Measurements from ENCODE around the gene VTA1.
A peak's percentile ranks its signal among the peaks of the same experiment; 100 is the strongest.
"Not testable (repeated sequence)": the region's sequence is repeated elsewhere in the genome, so short reads cannot be mapped to it uniquely, and the experiment has no call there.

The VTA1 gene
- total RNA-seq = 27.7 to 29.0 reads per million in 2 donors

- DNase-seq = peak; percentile 83 to 100 (median 94)
These were observed at the start of gene VTA1, which contains the start of gene NMBR for GRCh38 chr6:142146828-142147662. TSS of gene VTA1 (plus strand) at chr6:142147263. CDS start at chr6:142147288, 25 bp downstream. TSS of gene NMBR (minus strand) at chr6:142147122. CDS start at chr6:142088658, 58,464 bp downstream.

- not testable (repeated sequence) for DNase-seq
These were observed 42.2 kb upstream of the VTA1 start for GRCh38 chr6:142104820-142105219.

- DNase-seq = not testable (repeated sequence)
These were observed 36.2 kb upstream of the VTA1 start for GRCh38 chr6:142110820-142111219.

GRCh38 chr6:142112451-142113061 lies 34.5 kb upstream of the VTA1 start:
- peak in 4 of 5 experiments; percentile 31 to 54 (median 41) for DNase-seq

GRCh38 chr6:142117366-142117765 lies 29.7 kb upstream of the VTA1 start:
- DNase-seq = no peak

- no peak for DNase-seq
These were observed 28.7 kb upstream of the VTA1 start for GRCh38 chr6:142118328-142118727.

GRCh38 chr6:142118925-142119324 lies 28.1 kb upstream of the VTA1 start:
- no peak for DNase-seq

- DNase-seq = no peak
These were observed 25.7 kb upstream of the VTA1 start for GRCh38 chr6:142121342-142121741.

- DNase-seq = no peak
These were observed 16.2 kb upstream of the VTA1 start for GRCh38 chr6:142130814-142131213.

- DNase-seq = no peak
These were observed 14.4 kb upstream of the VTA1 start, which contains the start of gene GJE1 for GRCh38 chr6:142132625-142133024. TSS of gene GJE1 (plus strand) at chr6:142132925. CDS start at chr6:142133159, 234 bp downstream.

- DNase-seq = no peak
These were observed 8.2 kb upstream of the VTA1 start for GRCh38 chr6:142138876-142139275.

GRCh38 chr6:142141531-142141930 lies 5.5 kb upstream of the VTA1 start:
- DNase-seq = not testable (repeated sequence)

- no peak for DNase-seq
These were observed 5.7 kb downstream of the VTA1 start for GRCh38 chr6:142152746-142153145.

- no peak for DNase-seq
These were observed 6.1 kb downstream of the VTA1 start for GRCh38 chr6:142153196-142153595.

- no peak for DNase-seq
These were observed 7.3 kb downstream of the VTA1 start for GRCh38 chr6:142154336-142154735.

- no peak for DNase-seq
These were observed 8.0 kb downstream of the VTA1 start for GRCh38 chr6:142155091-142155490.

GRCh38 chr6:142155895-142156757 lies 9.1 kb downstream of the VTA1 start:
- peak in 1 of 5 experiments; percentile 14 for DNase-seq

GRCh38 chr6:142156758-142157068 lies 9.7 kb downstream of the VTA1 start:
- not testable (repeated sequence) for DNase-seq

- DNase-seq = no peak
These were observed 15.7 kb downstream of the VTA1 start for GRCh38 chr6:142162780-142163179.

GRCh38 chr6:142165227-142165626 lies 18.2 kb downstream of the VTA1 start:
- no peak for DNase-seq

- no peak for DNase-seq
These were observed 20.0 kb downstream of the VTA1 start for GRCh38 chr6:142167071-142167470.

- DNase-seq = no peak
These were observed 20.4 kb downstream of the VTA1 start for GRCh38 chr6:142167486-142167885.

- DNase-seq = no peak
These were observed 24.3 kb downstream of the VTA1 start for GRCh38 chr6:142171351-142171750.
